OCI-LY3 (cell line): ENCODE measurements around the gene PIGC.

Experiments used
- H2AFZ ChIP-seq: fragments of 200-600, 300-600 bp; shearing (Covaris generic); 2 replicates; pipeline ENCODE4 v1.6.0; 2014; ENCODE audit warnings: antibody characterized with exemption, low read depth, low read length
- H3K27ac ChIP-seq: fragments of 200-600, 300-600 bp; sonication (generic); 2 replicates; pipeline ENCODE4 v1.5.1; 2014; ENCODE audit warnings: mild to moderate bottlenecking, low read length, moderate library complexity, mixed read lengths
- H3K27me3 ChIP-seq: fragments of 200-600, 300-600 bp; sonication (generic); 2 replicates; pipeline ENCODE4 v1.6.1; 2014; ENCODE audit warnings: low read depth, low read length, mixed read lengths
- H3K36me3 ChIP-seq: fragments of 200-600, 300-600 bp; sonication (generic); replicated peaks from 2 replicates; pipeline ENCODE3; 2014; ENCODE audit warnings: low read depth, low read length, mixed read lengths
- H3K4me1 ChIP-seq: fragments of 300-600, 200-600 bp; sonication (generic); 2 replicates; pipeline ENCODE4 v1.6.1; 2014; ENCODE audit warnings: low read length, mixed read lengths
- H3K4me2 ChIP-seq: fragments of 200-600, 300-600 bp; sonication (generic); 2 replicates; pipeline ENCODE4 v1.6.1; 2014; ENCODE audit warnings: low read length, mixed read lengths
- H3K4me3 ChIP-seq: fragments of 300-600, 200-600 bp; sonication (generic); 2 replicates; pipeline ENCODE4 v1.5.1; 2014; ENCODE audit warnings: antibody characterized with exemption, mild to moderate bottlenecking, low read length, moderate library complexity
- H3K79me2 ChIP-seq: fragments of 300-600, 200-600 bp; shearing (Covaris generic); 2 replicates; pipeline ENCODE4 v1.6.1; 2014; ENCODE audit warnings: mild to moderate bottlenecking, low read length, mixed read lengths
- H3K9ac ChIP-seq: fragments of 300-600, 200-600 bp; shearing (Covaris generic); 2 replicates; pipeline ENCODE4 v1.6.0; 2014; ENCODE audit warnings: mild to moderate bottlenecking, low read length, moderate library complexity
- H3K9me3 ChIP-seq: fragments of 200-600, 300-600 bp; shearing (Covaris generic); 2 replicates; pipeline ENCODE4 v1.6.1; 2014; ENCODE audit warnings: low read length, mixed read lengths; ENCODE audit not compliant: insufficient read depth
- H4K20me1 ChIP-seq: fragments of 200-600, 300-600 bp; sonication (generic); 2 replicates; pipeline ENCODE4 v1.6.1; 2016; ENCODE audit warnings: low read length, mixed read lengths; ENCODE audit not compliant: insufficient read depth
- CTCF ChIP-seq: fragments of 200-600, 300-600 bp; sonication (generic); IDR thresholded peaks from 2 replicates; pipeline ENCODE4 v1.5.1; 2014; ENCODE audit warnings: antibody characterized with exemption, low read length, low read depth
- EZH2phosphoT487 ChIP-seq: fragments of 200-600 bp; shearing (Covaris generic); IDR thresholded peaks from 2 replicates; pipeline ENCODE4 v1.6.1; 2018; ENCODE audit warnings: antibody characterized with exemption, mixed run types, low read depth

PIGC gene

GRCh38 chr1:172448995-172449584 lies 5.2 kb upstream of the PIGC start:
- Histone ChIP-seq H3K4me1 (peaks cover 32% of the 10 kb centered on the region), H2AFZ (peak overlapping the region; percentile 97), H3K4me3 (peak overlapping the region; percentile 69; the same call in 1 of the 2 replicates)

GRCh38 chr1:172447641-172448040 lies 3.8 kb upstream of the PIGC start:
- Histone ChIP-seq H3K4me3 (no peak overlapping the region), H4K20me1 (no peaks in the 10 kb centered on the region), H3K79me2 (peaks cover 12% of the 10 kb centered on the region), H3K36me3 (no peaks in the 10 kb centered on the region), H2AFZ (no peak overlapping the region), H3K4me2 (no peak overlapping the region), H3K9me3 (no peaks in the 10 kb centered on the region), H3K27me3 (no peaks in the 10 kb centered on the region), H3K9ac (no peak overlapping the region), H3K27ac (no peak overlapping the region), H3K4me1 (peaks cover 39% of the 10 kb centered on the region)
- TF ChIP-seq CTCF (no peak), EZH2phosphoT487 (no peak)

More at GRCh38 chr1:172448995-172449584, 5.2 kb upstream of the PIGC start:
- H3K9ac ChIP-seq = no peak overlapping the region
- H3K9me3 ChIP-seq = no peaks in the 10 kb centered on the region
- H3K4me2 ChIP-seq = peak overlapping the region; percentile 72
- no peak overlapping the region for H3K27ac ChIP-seq
- H3K27me3 ChIP-seq = no peaks in the 10 kb centered on the region
- H3K36me3 ChIP-seq = no peaks in the 10 kb centered on the region
- H4K20me1 ChIP-seq = no peaks in the 10 kb centered on the region
- no peaks in the 10 kb centered on the region for H3K79me2 ChIP-seq
- TF ChIP-seq CTCF (no peak), EZH2phosphoT487 (no peak)

GRCh38 chr1:172446547-172446946 lies 2.7 kb upstream of the PIGC start:
- Histone ChIP-seq H3K27me3 (no peaks in the 10 kb centered on the region), H3K4me2 (no peak overlapping the region), H3K9me3 (no peaks in the 10 kb centered on the region), H3K4me1 (peaks cover 41% of the 10 kb centered on the region), H3K36me3 (peaks cover 7% of the 10 kb centered on the region), H2AFZ (no peak overlapping the region), H3K79me2 (peaks cover 23% of the 10 kb centered on the region), H3K27ac (no peak overlapping the region), H4K20me1 (no peaks in the 10 kb centered on the region), H3K4me3 (no peak overlapping the region), H3K9ac (no peak overlapping the region)
- TF ChIP-seq CTCF (no peak), EZH2phosphoT487 (no peak)

GRCh38 chr1:172442843-172443565 lies 865 bp downstream of the PIGC start:
- Histone ChIP-seq H3K4me3 (peak overlapping the region; percentile 82), H3K79me2 (peaks cover 29% of the 10 kb centered on the region), H2AFZ (peak overlapping the region; percentile 71; the same call in 1 of the 2 replicates), H3K27ac (no peak overlapping the region), H3K9me3 (no peaks in the 10 kb centered on the region), H3K36me3 (peaks cover 16% of the 10 kb centered on the region), H3K4me1 (peaks cover 14% of the 10 kb centered on the region), H3K9ac (peak overlapping the region; percentile 83), H4K20me1 (no peaks in the 10 kb centered on the region), H3K4me2 (peak overlapping the region; percentile 67), H3K27me3 (no peaks in the 10 kb centered on the region)
- no peak for TF ChIP-seq CTCF
